A549 (cell line): ENCODE measurements around the gene UNC5CL. TPM values are rescaled to one million over a fixed set of nuclear protein-coding genes. Genes with fewer than 3 reads are reported as not detected.

Source experiments
- ATAC-seq, 2 experiments: fragments of 200-7000 bp in 1 of 2; fragments of >200 bp in 1 of 2; cut with Nextera tagmentation in 1 of 2; cut with Tn5 transposase in 1 of 2; 3 replicates each; pipeline versions ENCODE4 v1.8.0 to v1.9.1; 2018 to 2020; ENCODE audit warnings: mild to moderate bottlenecking in 1 of 2, moderate library complexity in 1 of 2
- CTCF ChIA-PET: fragments of 300-600 bp; sonication (Branson Sonifier 250); formaldehyde crosslinking; extraction: SDS; loops from one replicate; lab custom pipeline; 2021; ENCODE audit warnings: antibody characterized with exemption, inconsistent platforms; lab: Yijun Ruan, JAX
- POLR2A ChIA-PET: fragments of 350-600 bp; formaldehyde crosslinking; extraction: SDS; loops from one replicate; lab custom pipeline; 2021; ENCODE audit warnings: antibody characterized with exemption, inconsistent platforms; lab: Yijun Ruan, JAX
- DNase-seq, 2 experiments: peaks; one replicate each; pipeline versions ENCODE4 v3.0.0 to v3.0.0-alpha.2; 2011 to 2016; ENCODE audit warnings: low read depth in 1 of 2, low spot score in 1 of 2
- FAIRE-seq: peaks from 2 replicates; lab custom pipeline; 2011; peaks lifted over from hg19 to GRCh38; lab: Jason Lieb, UNC
- H3K27ac ChIP-seq, 2 experiments: fragments of >200 bp; sonication (Bioruptor Twin); formaldehyde crosslinking; 3 replicates each; pipeline ENCODE4 v1.5.1; 2016 to 2017
- H3K4me1 ChIP-seq: fragments of >200 bp; sonication (Bioruptor Twin); formaldehyde crosslinking; 3 replicates; pipeline ENCODE4 v1.6.1; 2016
- H3K4me2 ChIP-seq: fragments of >200 bp; sonication (Bioruptor Twin); formaldehyde crosslinking; 3 replicates; pipeline ENCODE4 v1.6.1; 2016
- H3K4me3 ChIP-seq: fragments of >200 bp; sonication (Bioruptor Twin); formaldehyde crosslinking; 3 replicates; pipeline ENCODE4 v1.5.1; 2016
- H3K9me3 ChIP-seq: fragments of >200 bp; sonication (Bioruptor Twin); formaldehyde crosslinking; 3 replicates; pipeline ENCODE4 v1.6.1; 2016
- CBX8 ChIP-seq: fragments of 200-600 bp; sonication (generic); IDR thresholded peaks from 2 replicates; pipeline ENCODE4 v1.6.1; 2016
- CEBPB ChIP-seq, 2 experiments: fragments of >200 bp in 1 of 2; sonication (Bioruptor Twin) in 1 of 2; formaldehyde crosslinking in 1 of 2; IDR thresholded peaks; 2 replicates each; pipeline ENCODE4 v1.6.1; 2012 to 2016
- CHD4 ChIP-seq: fragments of 200-600 bp; sonication (generic); IDR thresholded peaks from 2 replicates; pipeline ENCODE4 v1.6.1; 2016; ENCODE audit warnings: antibody characterized with exemption, mild to moderate bottlenecking, borderline replicate concordance
- E2F6 ChIP-seq: IDR thresholded peaks from 2 replicates; pipeline ENCODE4 v1.6.1; 2012; ENCODE audit warnings: low read depth, borderline replicate concordance
- ELK1 ChIP-seq: fragments of 150-350 bp; IDR thresholded peaks from 2 replicates; pipeline ENCODE4 v1.6.1; 2014; ENCODE audit warnings: low read depth, mild to moderate bottlenecking, low read length
- ESRRA ChIP-seq: fragments of 150-350 bp; IDR thresholded peaks from 2 replicates; pipeline ENCODE4 v1.6.1; 2014; ENCODE audit warnings: mild to moderate bottlenecking, low read length, borderline replicate concordance
- FOSL2 ChIP-seq, 2 experiments: fragments of 450-650 bp in 1 of 2; fragments of >200 bp in 1 of 2; sonication (Bioruptor Twin) in 1 of 2; formaldehyde crosslinking; IDR thresholded peaks; 2 replicates each; pipeline versions ENCODE4 v1.5.0 to v1.6.1; 2016 to 2020; ENCODE audit warnings: mild to moderate bottlenecking in 1 of 2, moderate library complexity in 1 of 2
- HDAC2 ChIP-seq: fragments of 200-600 bp; sonication (generic); IDR thresholded peaks from 2 replicates; pipeline ENCODE4 v1.6.1; 2016
- HES2 ChIP-seq: fragments of >200 bp; sonication (Bioruptor Twin); formaldehyde crosslinking; IDR thresholded peaks from 2 replicates; pipeline ENCODE4 v1.6.1; 2016
- HOXB5 ChIP-seq: fragments of 250-450 bp; sonication (Bioruptor Pico); IDR thresholded peaks from 2 replicates; pipeline ENCODE4 v1.5.0; 2020; ENCODE audit warnings: mild to moderate bottlenecking, moderate library complexity
- JUN ChIP-seq, 2 experiments: fragments of >200 bp; sonication (Bioruptor Twin); formaldehyde crosslinking; IDR thresholded peaks; 2 replicates in 1 of 2; 3 replicates in 1 of 2; pipeline ENCODE4 v1.6.1; 2016 to 2017
- KDM1A ChIP-seq: fragments of 200-600 bp; sonication (generic); IDR thresholded peaks from 2 replicates; pipeline ENCODE4 v1.6.1; 2016; ENCODE audit warnings: low read depth, mild to moderate bottlenecking
- MAFK ChIP-seq: fragments of 450-650 bp; IDR thresholded peaks from 2 replicates; pipeline ENCODE4 v1.6.1; 2014; ENCODE audit not compliant: partially characterized antibody
- MAX ChIP-seq: IDR thresholded peaks from 2 replicates; pipeline ENCODE4 v1.6.1; 2012
- NR3C1 ChIP-seq: fragments of >200 bp; sonication (Bioruptor Twin); formaldehyde crosslinking; IDR thresholded peaks from 3 replicates; pipeline ENCODE4 v1.6.1; 2017
- PHF8 ChIP-seq: fragments of 200-600 bp; sonication (generic); IDR thresholded peaks from 2 replicates; pipeline ENCODE4 v1.6.1; 2016; ENCODE audit warnings: low read depth, mild to moderate bottlenecking, antibody characterized with exemption, moderate library complexity, borderline replicate concordance
- RCOR1 ChIP-seq: fragments of 150-350 bp; IDR thresholded peaks from 2 replicates; pipeline ENCODE4 v1.6.1; 2014; ENCODE audit warnings: antibody characterized with exemption, low read length, low read depth
- SMC3 ChIP-seq: fragments of >200 bp; sonication (Bioruptor Twin); formaldehyde crosslinking; IDR thresholded peaks from 3 replicates; pipeline ENCODE4 v1.6.1; 2018; ENCODE audit warnings: inconsistent platforms
- SREBF2 ChIP-seq: fragments of 450-650 bp; IDR thresholded peaks from 2 replicates; pipeline ENCODE4 v1.6.1; 2014; ENCODE audit warnings: mild to moderate bottlenecking, moderate library complexity
- TP53 ChIP-seq: fragments of 250-450 bp; sonication (Bioruptor Pico); IDR thresholded peaks from 2 replicates; pipeline ENCODE4 v1.5.0; 2021; ENCODE audit warnings: mild to moderate bottlenecking, moderate library complexity
- ZNF302 ChIP-seq: fragments of 250-450 bp; sonication (Bioruptor Pico); IDR thresholded peaks from 2 replicates; pipeline ENCODE4 v1.9.0; 2021; ENCODE audit warnings: inconsistent platforms, mild to moderate bottlenecking, moderate library complexity
- WGBS: methylation state at CpG from one replicate; pipeline ENCODE4 v1.1.6; 2017; ENCODE audit errors: missing lambda C conversion rate; 5-methylcytosine and 5-hydroxymethylcytosine counted together
- polyA plus RNA-seq, 4 experiments: library from polyadenylated mRNA; depleted of rRNA in 3 of 4; stranded (reverse); fragments of >200 nt; fragmentation: RNase III in 1 of 4; extraction: RNeasy Plus Mini Kit Qiagen cat#74134 plus additional on column Dnase treatment in 1 of 4; gene quantifications; 2 replicates in 3 of 4; 3 replicates in 1 of 4; pipeline ENCODE4 v1.2.3, GENCODE V29; 2011 to 2017
- TF ChIP-seq, protein P1 (sequence below): fragments of 250-450 bp; sonication (Bioruptor Pico); IDR thresholded peaks from 2 replicates; pipeline ENCODE4 v1.5.0; 2021; ENCODE audit warnings: mild to moderate bottlenecking, moderate library complexity, borderline replicate concordance
- TF ChIP-seq, protein P2 (sequence below): fragments of >200 bp; sonication (Bioruptor Twin); formaldehyde crosslinking; IDR thresholded peaks from 3 replicates; pipeline ENCODE4 v1.6.1; 2016

Gene UNC5CL
- polyA plus RNA-seq, 2 of the 4 experiments (the other 2 are of a cell fraction), result 1.1 to 2.8 TPM

GRCh38 chr6:41085182-41085581 lies 46.2 kb upstream of the UNC5CL start:
- DNase-seq (no peak), ATAC-seq (no peak), FAIRE-seq (no peak)
- TF ChIP-seq ESRRA (no peak), RCOR1 (no peak), HOXB5 (no peak), CBX8 (no peak), TP53 (CRISPR knock-in tag) (no peak), HDAC2 (no peak)
- no peaks in the 10 kb centered on the region for H3K9me3 ChIP-seq
- H3K4me1 ChIP-seq, result no peaks in the 10 kb centered on the region
- no peak overlapping the region for H3K4me3 ChIP-seq
- ChIA-PET POLR2A (no interaction called here), CTCF (no interaction called here)
- H3K4me2 ChIP-seq, result no peak overlapping the region
- H3K27ac ChIP-seq, result no peak overlapping the region

GRCh38 chr6:41083072-41083471 lies 44.1 kb upstream of the UNC5CL start:
- Histone ChIP-seq H3K27ac (no peak overlapping the region), H3K4me2 (no peak overlapping the region), H3K4me3 (no peak overlapping the region), H3K4me1 (no peaks in the 10 kb centered on the region)
- POLR2A ChIA-PET, result no interaction called here
- ATAC-seq (no peak), DNase-seq (no peak)
- CTCF ChIA-PET, result interaction anchor here (0.6 kb wide), 1 partner anchor 328 kb away, joined by 5 read pairs; no protein-coding TSS in a partner anchor
- TF ChIP-seq ELK1 (no peak), RCOR1 (no peak), SMC3 (no peak)
- TF ChIP-seq, all 56 proteins: peak for 0
- no peaks in the 10 kb centered on the region for H3K9me3 ChIP-seq
- FAIRE-seq, result no peak

DNA sequence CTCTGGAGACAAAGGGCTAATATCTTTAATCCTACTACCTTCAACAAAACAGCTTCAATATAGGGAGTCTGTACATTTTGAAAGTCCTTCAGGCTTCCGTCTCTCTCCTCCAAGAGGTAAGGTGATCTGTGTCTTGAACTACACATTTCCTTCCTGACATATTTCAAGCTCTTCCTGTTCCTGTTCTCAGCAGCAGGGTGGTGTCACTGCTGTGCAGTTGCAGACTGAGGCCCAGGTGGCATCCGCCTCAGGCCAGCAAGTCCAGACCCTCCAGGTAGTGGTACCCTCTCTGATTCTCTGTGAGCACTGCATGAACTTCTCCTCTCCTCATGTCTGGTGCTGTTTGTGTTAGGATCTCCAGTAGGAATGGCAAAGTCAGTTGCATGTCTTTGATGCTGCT lies 41.6 kb upstream of the UNC5CL start:
- Histone ChIP-seq H3K9me3 (no peaks in the 10 kb centered on the region), H3K4me2 (no peak overlapping the region), H3K4me1 (peaks cover 3% of the 10 kb centered on the region; the same call in 2 of the 3 replicates), H3K4me3 (no peak overlapping the region), H3K27ac (no peak overlapping the region)
- CTCF ChIA-PET, result no interaction called here
- TF ChIP-seq CHD4, result no peak
- TF ChIP-seq, protein P1, sequence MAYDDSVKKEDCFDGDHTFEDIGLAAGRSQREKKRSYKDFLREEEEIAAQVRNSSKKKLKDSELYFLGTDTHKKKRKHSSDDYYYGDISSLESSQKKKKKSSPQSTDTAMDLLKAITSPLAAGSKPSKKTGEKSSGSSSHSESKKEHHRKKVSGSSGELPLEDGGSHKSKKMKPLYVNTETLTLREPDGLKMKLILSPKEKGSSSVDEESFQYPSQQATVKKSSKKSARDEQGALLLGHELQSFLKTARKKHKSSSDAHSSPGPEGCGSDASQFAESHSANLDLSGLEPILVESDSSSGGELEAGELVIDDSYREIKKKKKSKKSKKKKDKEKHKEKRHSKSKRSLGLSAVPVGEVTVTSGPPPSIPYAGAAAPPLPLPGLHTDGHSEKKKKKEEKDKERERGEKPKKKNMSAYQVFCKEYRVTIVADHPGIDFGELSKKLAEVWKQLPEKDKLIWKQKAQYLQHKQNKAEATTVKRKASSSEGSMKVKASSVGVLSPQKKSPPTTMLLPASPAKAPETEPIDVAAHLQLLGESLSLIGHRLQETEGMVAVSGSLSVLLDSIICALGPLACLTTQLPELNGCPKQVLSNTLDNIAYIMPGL (CRISPR knock-in tag), result no peak
- no peak for TF ChIP-seq PHF8
- no peak for TF ChIP-seq JUN (IDR thresholded peaks at IDR 0.05)
- TF ChIP-seq, protein P2, sequence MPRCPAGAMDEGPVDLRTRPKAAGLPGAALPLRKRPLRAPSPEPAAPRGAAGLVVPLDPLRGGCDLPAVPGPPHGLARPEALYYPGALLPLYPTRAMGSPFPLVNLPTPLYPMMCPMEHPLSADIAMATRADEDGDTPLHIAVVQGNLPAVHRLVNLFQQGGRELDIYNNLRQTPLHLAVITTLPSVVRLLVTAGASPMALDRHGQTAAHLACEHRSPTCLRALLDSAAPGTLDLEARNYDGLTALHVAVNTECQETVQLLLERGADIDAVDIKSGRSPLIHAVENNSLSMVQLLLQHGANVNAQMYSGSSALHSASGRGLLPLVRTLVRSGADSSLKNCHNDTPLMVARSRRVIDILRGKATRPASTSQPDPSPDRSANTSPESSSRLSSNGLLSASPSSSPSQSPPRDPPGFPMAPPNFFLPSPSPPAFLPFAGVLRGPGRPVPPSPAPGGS, result no peak
- TF ChIP-seq HES2, result no peak
- no peak for TF ChIP-seq MAX
- no peak for TF ChIP-seq SMC3
- no peak for TF ChIP-seq E2F6
- no peak for TF ChIP-seq ZNF302 (CRISPR knock-in tag)
- no peak for TF ChIP-seq MAFK
- TF ChIP-seq FOSL2 (IDR thresholded peaks at IDR 0.05), result no peak
- TF ChIP-seq FOSL2 (CRISPR knock-in tag; IDR thresholded peaks at IDR 0.05), result no peak
- no peak for TF ChIP-seq SREBF2
- TF ChIP-seq NR3C1, result no peak
- TF ChIP-seq KDM1A, result no peak
- no peak for TF ChIP-seq CBX8
- no peak for TF ChIP-seq CEBPB (IDR thresholded peaks at IDR 0.05)
- no peak for ATAC-seq
- WGBS, result 93% methylated on average over 2 of the region's 2 CpGs
- POLR2A ChIA-PET, result no interaction called here
- no peak for DNase-seq
- FAIRE-seq, result no peak
